ENCODE data around the gene ZNF511.
A peak's percentile ranks its signal among the peaks of the same experiment; 100 is the strongest.
"Not testable (repeated sequence)": the region's sequence is repeated elsewhere in the genome, so short reads cannot be mapped to it uniquely, and the experiment has no call there.

ZNF511 gene

GRCh38 chr10:133308421-133309099 lies at the start of gene ZNF511, which contains the start of gene TUBGCP2:
Gene ZNF511 (plus strand): TSS chr10:133308914. CDS start chr10:133308944, 30 bp downstream.
Gene TUBGCP2 (minus strand): TSS chr10:133308872. CDS start chr10:133302941, 5,931 bp downstream.
- H3K36me3 Mint-ChIP-seq (ENCODE audit: low read depth): peaks cover 12% of the 10 kb centered on the region
- peaks cover 20% of the 10 kb centered on the region for H3K4me1 Mint-ChIP-seq (ENCODE audit: low read depth)
- peak within 1 kb of the TSS; percentile 97 for H3K4me3 Mint-ChIP-seq
- H3K27me3 Mint-ChIP-seq (ENCODE audit: low read depth): no peaks in the 10 kb centered on the region
- peak within 1 kb of the TSS; percentile 99 for H3K27ac Mint-ChIP-seq
- no peaks in the 10 kb centered on the region for H3K9me3 Mint-ChIP-seq

GRCh38 chr10:133259602-133259989 lies 49.1 kb upstream of the ZNF511 start:
- H3K9me3 Mint-ChIP-seq: no peaks in the 10 kb centered on the region
- H3K4me3 Mint-ChIP-seq: peak overlapping the region; percentile 71
- peaks cover 14% of the 10 kb centered on the region for H3K36me3 Mint-ChIP-seq (ENCODE audit: low read depth)
- H3K4me1 Mint-ChIP-seq (ENCODE audit: low read depth): peaks cover 39% of the 10 kb centered on the region
- H3K27me3 Mint-ChIP-seq (ENCODE audit: low read depth): no peaks in the 10 kb centered on the region
- peak overlapping the region; percentile 97 for H3K27ac Mint-ChIP-seq

GRCh38 chr10:133260895-133261725 lies 47.6 kb upstream of the ZNF511 start:
- H3K36me3 Mint-ChIP-seq (ENCODE audit: low read depth): peaks cover 23% of the 10 kb centered on the region
- no peaks in the 10 kb centered on the region for H3K27me3 Mint-ChIP-seq (ENCODE audit: low read depth)
- peak overlapping the region; percentile 80 for H3K4me3 Mint-ChIP-seq
- peaks cover 50% of the 10 kb centered on the region for H3K4me1 Mint-ChIP-seq (ENCODE audit: low read depth)
- no peaks in the 10 kb centered on the region for H3K9me3 Mint-ChIP-seq
- H3K27ac Mint-ChIP-seq: peak overlapping the region; percentile 80

GRCh38 chr10:133261726-133262325 lies 46.9 kb upstream of the ZNF511 start:
- Mint-ChIP-seq H3K9me3 (no peaks in the 10 kb centered on the region), H3K27ac (no peak overlapping the region), H3K27me3 (ENCODE audit: low read depth) (no peaks in the 10 kb centered on the region), H3K4me1 (ENCODE audit: low read depth) (peaks cover 50% of the 10 kb centered on the region), H3K36me3 (ENCODE audit: low read depth) (peaks cover 23% of the 10 kb centered on the region), H3K4me3 (peak overlapping the region; percentile 80)

- Mint-ChIP-seq H3K4me1 (ENCODE audit: low read depth) (peaks cover 48% of the 10 kb centered on the region), H3K36me3 (ENCODE audit: low read depth) (peaks cover 23% of the 10 kb centered on the region), H3K4me3 (no peak overlapping the region), H3K27me3 (ENCODE audit: low read depth) (no peaks in the 10 kb centered on the region), H3K9me3 (no peaks in the 10 kb centered on the region), H3K27ac (no peak overlapping the region)
These were observed 46.0 kb upstream of the ZNF511 start for GRCh38 chr10:133262696-133263095.

GRCh38 chr10:133263674-133264073 lies 45.0 kb upstream of the ZNF511 start:
- Mint-ChIP-seq H3K9me3 (no peaks in the 10 kb centered on the region), H3K36me3 (ENCODE audit: low read depth) (peaks cover 23% of the 10 kb centered on the region), H3K4me1 (ENCODE audit: low read depth) (peaks cover 43% of the 10 kb centered on the region), H3K27me3 (ENCODE audit: low read depth) (no peaks in the 10 kb centered on the region), H3K27ac (peak overlapping the region; percentile 20), H3K4me3 (peak overlapping the region; percentile 63)

GRCh38 chr10:133264461-133264860 lies 44.3 kb upstream of the ZNF511 start:
- Mint-ChIP-seq H3K36me3 (ENCODE audit: low read depth) (peaks cover 23% of the 10 kb centered on the region), H3K4me1 (ENCODE audit: low read depth) (peaks cover 38% of the 10 kb centered on the region), H3K4me3 (peak overlapping the region; percentile 63), H3K27me3 (ENCODE audit: low read depth) (no peaks in the 10 kb centered on the region), H3K9me3 (no peaks in the 10 kb centered on the region), H3K27ac (peak overlapping the region; percentile 29)

- Mint-ChIP-seq H3K4me1 (ENCODE audit: low read depth) (peaks cover 33% of the 10 kb centered on the region), H3K4me3 (peak overlapping the region; percentile 62)
- not testable (repeated sequence) for H3K9me3 Mint-ChIP-seq
These were observed 43.7 kb upstream of the ZNF511 start for GRCh38 chr10:133265052-133265451.

GRCh38 chr10:133266056-133266795 lies 42.5 kb upstream of the ZNF511 start:
- Mint-ChIP-seq H3K27ac (no peak overlapping the region), H3K4me1 (ENCODE audit: low read depth) (peaks cover 24% of the 10 kb centered on the region), H3K27me3 (ENCODE audit: low read depth) (no peaks in the 10 kb centered on the region), H3K4me3 (no peak overlapping the region), H3K9me3 (no peaks in the 10 kb centered on the region), H3K36me3 (ENCODE audit: low read depth) (peaks cover 23% of the 10 kb centered on the region)

More at GRCh38 chr10:133265052-133265451, 43.7 kb upstream of the ZNF511 start:
- H3K36me3 Mint-ChIP-seq (ENCODE audit: low read depth): peaks cover 23% of the 10 kb centered on the region
- not testable (repeated sequence) for H3K27me3 Mint-ChIP-seq (ENCODE audit: low read depth); H3K27ac Mint-ChIP-seq

- peaks cover 23% of the 10 kb centered on the region for H3K36me3 Mint-ChIP-seq (ENCODE audit: low read depth)
These were observed 41.4 kb upstream of the ZNF511 start for GRCh38 chr10:133267293-133267692.

GRCh38 chr10:133267829-133268228 lies 40.9 kb upstream of the ZNF511 start:
- Mint-ChIP-seq H3K4me1 (ENCODE audit: low read depth) (peaks cover 22% of the 10 kb centered on the region), H3K36me3 (ENCODE audit: low read depth) (peaks cover 23% of the 10 kb centered on the region), H3K4me3 (no peak overlapping the region), H3K27me3 (ENCODE audit: low read depth) (no peaks in the 10 kb centered on the region), H3K9me3 (no peaks in the 10 kb centered on the region), H3K27ac (no peak overlapping the region)

More at GRCh38 chr10:133267293-133267692, 41.4 kb upstream of the ZNF511 start:
- Mint-ChIP-seq H3K27ac (no peak overlapping the region), H3K4me3 (no peak overlapping the region), H3K9me3 (no peaks in the 10 kb centered on the region), H3K27me3 (ENCODE audit: low read depth) (no peaks in the 10 kb centered on the region), H3K4me1 (ENCODE audit: low read depth) (peaks cover 22% of the 10 kb centered on the region)

- no peaks in the 10 kb centered on the region for H3K27me3 Mint-ChIP-seq (ENCODE audit: low read depth)
- H3K36me3 Mint-ChIP-seq (ENCODE audit: low read depth): peaks cover 18% of the 10 kb centered on the region
- H3K4me3 Mint-ChIP-seq: no peak overlapping the region
- H3K9me3 Mint-ChIP-seq: no peaks in the 10 kb centered on the region
- H3K27ac Mint-ChIP-seq: no peak overlapping the region
- H3K4me1 Mint-ChIP-seq (ENCODE audit: low read depth): peaks cover 20% of the 10 kb centered on the region
These were observed 40.2 kb upstream of the ZNF511 start for GRCh38 chr10:133268532-133268931.

GRCh38 chr10:133269367-133269766 lies 39.3 kb upstream of the ZNF511 start:
- Mint-ChIP-seq H3K4me3 (no peak overlapping the region), H3K27me3 (ENCODE audit: low read depth) (no peaks in the 10 kb centered on the region)

GRCh38 chr10:133270204-133270603 lies 38.5 kb upstream of the ZNF511 start:
- no peaks in the 10 kb centered on the region for H3K27me3 Mint-ChIP-seq (ENCODE audit: low read depth)
- peaks cover 10% of the 10 kb centered on the region for H3K4me1 Mint-ChIP-seq (ENCODE audit: low read depth)

More at GRCh38 chr10:133269367-133269766, 39.3 kb upstream of the ZNF511 start:
- Mint-ChIP-seq H3K4me1 (ENCODE audit: low read depth) (peaks cover 14% of the 10 kb centered on the region), H3K36me3 (ENCODE audit: low read depth) (peaks cover 11% of the 10 kb centered on the region), H3K27ac (no peak overlapping the region), H3K9me3 (no peaks in the 10 kb centered on the region)

More at GRCh38 chr10:133270204-133270603, 38.5 kb upstream of the ZNF511 start:
- peaks cover 12% of the 10 kb centered on the region for H3K36me3 Mint-ChIP-seq (ENCODE audit: low read depth)
- no peaks in the 10 kb centered on the region for H3K9me3 Mint-ChIP-seq
- H3K27ac Mint-ChIP-seq: no peak overlapping the region
- no peak overlapping the region for H3K4me3 Mint-ChIP-seq
